H9 (cell line): ENCODE results near the gene N4BP2. TPM values are rescaled to one million over a fixed set of nuclear protein-coding genes. Genes with fewer than 3 reads are reported as not detected.

Experiments
- DNase-seq: peaks from one replicate; pipeline ENCODE4 v3.0.0-alpha.2; 2017
- H2AFZ ChIP-seq: one replicate; pipeline ENCODE4 v1.6.1; 2013; ENCODE audit warnings: mild to moderate bottlenecking, low read length, control low read depth, moderate library complexity
- H2AK5ac ChIP-seq: 2 replicates; pipeline ENCODE4 v1.6.1; 2013; ENCODE audit warnings: low read length, control low read depth, mixed read lengths; ENCODE audit not compliant: insufficient read length
- H2BK120ac ChIP-seq: one replicate; pipeline ENCODE4 v1.6.1; 2013; ENCODE audit warnings: low read depth, mild to moderate bottlenecking, low read length, control low read depth, inconsistent platforms; ENCODE audit not compliant: poor library complexity, severe bottlenecking
- H2BK12ac ChIP-seq: 2 replicates; pipeline ENCODE4 v1.6.1; 2013; ENCODE audit warnings: low read length, control low read depth, mixed read lengths, low read depth; ENCODE audit not compliant: insufficient read length
- H2BK15ac ChIP-seq: 2 replicates; pipeline ENCODE4 v1.6.1; 2013; ENCODE audit warnings: low read depth, low read length, control low read depth
- H2BK20ac ChIP-seq: one replicate; pipeline ENCODE4 v1.6.1; 2013; ENCODE audit warnings: low read depth, mild to moderate bottlenecking, low read length, control low read depth, inconsistent platforms; ENCODE audit not compliant: poor library complexity, severe bottlenecking
- H2BK5ac ChIP-seq: 2 replicates; pipeline ENCODE4 v1.6.1; 2013; ENCODE audit warnings: low read length, control low read depth, mixed read lengths; ENCODE audit not compliant: insufficient read length
- H3K14ac ChIP-seq: 2 replicates; pipeline ENCODE4 v1.6.1; 2013; ENCODE audit warnings: low read length, control low read depth; ENCODE audit not compliant: insufficient read depth
- H3K18ac ChIP-seq: 2 replicates; pipeline ENCODE4 v1.6.1; 2013; ENCODE audit warnings: low read depth, mild to moderate bottlenecking, mixed read lengths, low read length, control low read depth; ENCODE audit not compliant: insufficient read length
- H3K23ac ChIP-seq: 2 replicates; pipeline ENCODE4 v1.6.1; 2013; ENCODE audit warnings: low read length, control low read depth, mixed read lengths, low read depth; ENCODE audit not compliant: insufficient read length
- H3K23me2 ChIP-seq: 2 replicates; pipeline ENCODE4 v1.6.1; 2013; ENCODE audit warnings: low read depth, mild to moderate bottlenecking, mixed read lengths, low read length, control low read depth; ENCODE audit not compliant: insufficient read length, poor library complexity, severe bottlenecking
- H3K27ac ChIP-seq: 2 replicates; pipeline ENCODE4 v1.5.1; 2013; ENCODE audit warnings: low read length, control low read depth, mixed read lengths, low read depth; ENCODE audit not compliant: insufficient read length
- H3K27me3 ChIP-seq: 2 replicates; pipeline ENCODE4 v1.6.1; 2013; ENCODE audit warnings: low read length, control low read depth, inconsistent platforms; ENCODE audit not compliant: insufficient read depth
- H3K4ac ChIP-seq: 2 replicates; pipeline ENCODE4 v1.6.1; 2013; ENCODE audit warnings: low read depth, mild to moderate bottlenecking, control low read depth, inconsistent platforms, low read length, moderate library complexity
- H3K4me1 ChIP-seq: 2 replicates; pipeline ENCODE4 v1.6.1; 2013; ENCODE audit warnings: low read length, control low read depth, inconsistent platforms; ENCODE audit not compliant: insufficient read depth
- H3K4me2 ChIP-seq: 2 replicates; pipeline ENCODE4 v1.6.1; 2013; ENCODE audit warnings: low read length, control low read depth, mixed read lengths; ENCODE audit not compliant: insufficient read length, insufficient read depth
- H3K56ac ChIP-seq: 2 replicates; pipeline ENCODE4 v1.6.1; 2013; ENCODE audit warnings: low read depth, mild to moderate bottlenecking, mixed read lengths, low read length, control low read depth; ENCODE audit not compliant: insufficient read length
- H3K79me1 ChIP-seq: 2 replicates; pipeline ENCODE4 v1.6.1; 2013; ENCODE audit warnings: low read depth, mild to moderate bottlenecking, moderate library complexity, low read length, control low read depth, inconsistent platforms; ENCODE audit not compliant: insufficient read depth, poor library complexity, severe bottlenecking
- H3K79me2 ChIP-seq: 2 replicates; pipeline ENCODE4 v1.6.1; 2013; ENCODE audit warnings: low read length, control low read depth, inconsistent platforms; ENCODE audit not compliant: insufficient read depth
- H3K9ac ChIP-seq: 2 replicates; pipeline ENCODE4 v1.6.1; 2013; ENCODE audit warnings: low read length, control low read depth, mixed read lengths; ENCODE audit not compliant: insufficient read length; ENCODE audit errors: extremely low read depth
- H3K9me3 ChIP-seq: one replicate; pipeline ENCODE4 v1.6.1; 2013; ENCODE audit warnings: low read depth, low read length, inconsistent platforms; ENCODE audit not compliant: control insufficient read depth
- H3T11ph ChIP-seq: one replicate; pipeline ENCODE4 v1.6.1; 2013; ENCODE audit warnings: mild to moderate bottlenecking, low read length, control low read depth, inconsistent platforms
- H4K20me1 ChIP-seq: one replicate; pipeline ENCODE4 v1.6.1; 2013; ENCODE audit not compliant: control insufficient read depth, insufficient read length, insufficient read depth
- H4K5ac ChIP-seq: 2 replicates; pipeline ENCODE4 v1.6.1; 2013; ENCODE audit warnings: low read depth, mild to moderate bottlenecking, mixed read lengths, low read length, control low read depth; ENCODE audit not compliant: insufficient read length
- H4K8ac ChIP-seq: replicated peaks from 2 replicates; pipeline ENCODE4 v1.6.1; 2013; ENCODE audit warnings: low read length, control low read depth, mixed read lengths, low read depth; ENCODE audit not compliant: insufficient read length
- H4K91ac ChIP-seq: 2 replicates; pipeline ENCODE4 v1.6.1; 2013; ENCODE audit warnings: low read depth, mild to moderate bottlenecking, moderate library complexity, mixed read lengths, low read length, control low read depth; ENCODE audit not compliant: insufficient read length
- H3K27ac Mint-ChIP-seq, 3 experiments: 2 replicates in 2 of 3; 3 replicates in 1 of 3; pipeline ENCODE4 v1.8.0; 2020 to 2021; ENCODE audit warnings: mixed read lengths in 3 of 3, mild to moderate bottlenecking in 1 of 3, moderate library complexity in 1 of 3
- H3K27me3 Mint-ChIP-seq: 2 replicates; pipeline ENCODE4 v1.8.0; 2021; ENCODE audit warnings: low read depth, mild to moderate bottlenecking, moderate library complexity, mixed read lengths
- H3K36me3 Mint-ChIP-seq, 3 experiments: 2 replicates in 2 of 3; 3 replicates in 1 of 3; pipeline ENCODE4 v1.8.0; 2020 to 2021; ENCODE audit warnings: low read depth in 3 of 3, mixed read lengths in 3 of 3; ENCODE audit not compliant: insufficient read depth in 1 of 3
- H3K4me1 Mint-ChIP-seq, 2 experiments: 2 replicates each; pipeline ENCODE4 v1.8.0; 2020; ENCODE audit warnings: mixed read lengths in 2 of 2
- H3K4me3 Mint-ChIP-seq, 2 experiments: 2 replicates in 1 of 2; 3 replicates in 1 of 2; pipeline ENCODE4 v1.8.0; 2020 to 2021; ENCODE audit warnings: mild to moderate bottlenecking in 2 of 2, mixed read lengths in 2 of 2, moderate library complexity in 1 of 2
- H3K9me3 Mint-ChIP-seq, 2 experiments: 2 replicates in 1 of 2; 3 replicates in 1 of 2; pipeline ENCODE4 v1.8.0; 2020; ENCODE audit warnings: mild to moderate bottlenecking in 2 of 2, mixed read lengths in 2 of 2, moderate library complexity in 1 of 2
- CTCF ChIP-seq: fragments of 200-600 bp; sonication (generic); conservative IDR thresholded peaks from 3 replicates; pipeline ENCODE4 v1.8.0; 2021; ENCODE audit warnings: antibody characterized with exemption, mild to moderate bottlenecking
- total RNA-seq: library from RNA; stranded (reverse); gene quantifications from 2 replicates; pipeline ENCODE4 v1.2.1, GENCODE V29; 2021

N4BP2 gene
- total RNA-seq, 1 experiment from 2014 or later, result 35.0 TPM

GRCh38 chr4:40124690-40125089, 68.0 kb downstream of the N4BP2 start:
- Histone ChIP-seq H3K4me2 (no peak overlapping the region), H4K8ac (no peak overlapping the region), H3K23me2 (no peaks in the 10 kb centered on the region), H2AFZ (no peak overlapping the region), H4K5ac (no peak overlapping the region), H3K14ac (no peak overlapping the region), H3K27me3 (no peaks in the 10 kb centered on the region), H2AK5ac (no peak overlapping the region), H2BK12ac (no peak overlapping the region), H3K79me1 (no peaks in the 10 kb centered on the region), H3K56ac (no peak overlapping the region), H3K9ac (no peak overlapping the region), H3K18ac (no peak overlapping the region), H3K23ac (no peak overlapping the region), H2BK15ac (no peak overlapping the region), H3K27ac (no peak overlapping the region), H4K20me1 (no peaks in the 10 kb centered on the region), H3T11ph (no peak overlapping the region), H3K79me2 (no peaks in the 10 kb centered on the region), H3K4me1 (peaks cover 4% of the 10 kb centered on the region), H4K91ac (no peak overlapping the region), H2BK5ac (no peak overlapping the region), H3K9me3 (no peaks in the 10 kb centered on the region), H2BK20ac (no peak overlapping the region), H3K4ac (no peak overlapping the region), H2BK120ac (no peak overlapping the region)
- TF ChIP-seq CTCF, result no peak
- no peaks in the 10 kb centered on the region for H3K27me3 Mint-ChIP-seq
- no peak for DNase-seq
- H3K4me3 Mint-ChIP-seq, result no peak overlapping the region
- H3K9me3 Mint-ChIP-seq, result no peaks in the 10 kb centered on the region
- H3K4me1 Mint-ChIP-seq, result peaks cover 17 to 19% of the 10 kb centered on the region in 2 experiments
- peaks cover 12 to 49% (median 26%) of the 10 kb centered on the region in 3 experiments; a peak in 6 of 7 replicates for H3K36me3 Mint-ChIP-seq
- H3K27ac Mint-ChIP-seq, result no peak overlapping the region; a peak in 1 of 7 replicates
